Mesodermal cell (in vitro differentiated cells): ENCODE measurements around the gene COL20A1.

Experiments used
- H3K27ac ChIP-seq: 2 replicates; pipeline ENCODE4 v1.7.0; 2013; ENCODE audit warnings: mild to moderate bottlenecking, low read depth, low read length, moderate library complexity; ENCODE audit not compliant: severe bottlenecking
- H3K36me3 ChIP-seq: 2 replicates; pipeline ENCODE4 v1.7.1; 2013; ENCODE audit warnings: mild to moderate bottlenecking, low read length, moderate library complexity; ENCODE audit not compliant: control insufficient read depth, insufficient read depth
- H3K4me1 ChIP-seq: one replicate; pipeline ENCODE4 v1.7.1; 2013; ENCODE audit warnings: mild to moderate bottlenecking, low read length; ENCODE audit not compliant: insufficient read depth, control insufficient read depth, poor library complexity, severe bottlenecking
- H3K4me3 ChIP-seq: 2 replicates; pipeline ENCODE4 v1.7.0; 2013; ENCODE audit warnings: low read length, control low read depth, mild to moderate bottlenecking; ENCODE audit not compliant: insufficient read depth, poor library complexity, severe bottlenecking; ENCODE audit errors: extremely low read depth
- H3K9me3 ChIP-seq: 2 replicates; pipeline ENCODE4 v1.7.1; 2013; ENCODE audit warnings: mild to moderate bottlenecking, low read length, moderate library complexity; ENCODE audit not compliant: control insufficient read depth
- WGBS, 2 experiments: methylation state at CpG; one replicate each; pipeline ENCODE4 v1.1.5; 2013; ENCODE audit warnings: missing lambda C conversion rate in 2 of 2; ENCODE audit not compliant: insufficient coverage in 2 of 2; 5-methylcytosine and 5-hydroxymethylcytosine counted together

The COL20A1 gene

DNA sequence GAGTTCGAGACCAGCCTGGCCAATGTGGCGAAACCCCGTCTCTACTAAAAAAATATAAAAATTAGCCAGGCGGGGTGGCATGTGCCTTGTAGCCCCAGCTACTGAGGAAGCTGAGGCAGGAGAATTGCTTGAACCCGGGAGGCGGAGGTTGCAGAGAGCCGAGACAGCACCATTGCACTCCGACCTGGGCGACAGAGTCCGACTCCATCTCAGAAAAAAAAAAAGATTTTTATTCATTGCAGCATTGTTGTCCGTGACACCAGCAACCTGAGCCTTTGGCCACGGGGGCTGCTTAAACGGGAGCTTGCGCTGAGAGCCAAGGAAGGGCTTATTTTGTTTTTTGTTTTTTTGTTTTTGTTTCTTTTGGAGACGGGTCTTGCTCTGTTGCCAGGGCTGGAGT, 13.1 kb upstream of the COL20A1 start:
- H3K36me3 ChIP-seq: peaks cover 99% of the 10 kb centered on the region
- WGBS, 2 experiments: 92 to 98% methylated on average over 10 to 15 of the region's 15 CpGs
- no peak overlapping the region for H3K4me3 ChIP-seq
- H3K27ac ChIP-seq: no peak overlapping the region
- H3K9me3 ChIP-seq: no peaks in the 10 kb centered on the region
- H3K4me1 ChIP-seq: no peaks in the 10 kb centered on the region

DNA sequence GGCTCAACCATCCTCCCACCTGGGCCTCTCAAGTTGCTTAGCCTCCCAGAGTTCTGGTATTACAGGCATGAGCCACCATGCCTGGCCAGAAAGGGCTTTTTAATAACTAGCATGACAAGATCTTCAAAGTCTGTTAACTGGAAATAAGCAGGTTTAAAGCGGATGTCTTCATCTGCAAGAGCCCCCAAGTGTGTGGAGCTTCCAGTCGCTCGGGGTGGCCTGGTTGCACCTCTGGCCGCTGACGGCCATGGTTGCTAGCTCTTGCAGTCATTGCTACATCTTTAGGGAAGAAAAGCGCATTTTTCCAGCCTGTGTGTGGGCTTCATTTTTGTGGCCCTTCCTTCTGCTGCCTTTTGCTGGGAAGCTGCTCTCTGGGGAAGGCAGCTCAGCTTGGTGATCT, 12.6 kb upstream of the COL20A1 start:
- 76 to 88% methylated on average over 6 of the region's 6 CpGs for WGBS, 2 experiments
- no peaks in the 10 kb centered on the region for H3K4me1 ChIP-seq

DNA sequence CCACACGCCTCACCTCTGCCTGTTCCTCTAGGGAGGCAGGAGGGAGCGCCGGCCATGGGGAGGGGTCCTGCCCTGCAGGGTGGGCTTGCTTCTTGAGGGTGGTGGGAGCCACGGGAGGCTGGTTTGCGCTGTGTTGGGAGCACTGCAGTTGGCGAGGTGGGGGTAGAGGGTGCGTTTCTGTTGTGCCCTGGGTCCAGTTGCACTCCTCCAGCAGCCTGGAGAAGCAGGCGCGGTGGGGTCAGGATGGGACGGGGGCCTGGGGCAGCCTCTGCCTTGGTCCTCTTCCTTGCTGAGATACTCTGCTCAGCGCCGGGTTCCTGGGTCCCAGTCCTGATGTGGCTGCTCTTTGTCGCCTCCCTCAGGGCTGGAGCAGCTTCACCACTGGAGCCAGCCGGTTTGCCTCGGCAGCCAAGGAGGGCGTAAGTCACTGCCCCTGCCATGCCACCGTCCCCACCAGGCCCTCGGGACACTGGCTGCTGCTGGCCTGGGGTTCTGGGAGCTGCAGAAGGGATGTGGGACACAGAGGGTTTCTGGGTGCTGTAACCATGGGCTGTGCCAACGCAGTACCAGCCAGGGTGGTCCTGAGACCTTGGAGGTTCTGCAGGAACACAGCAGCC, 11.9 kb upstream of the COL20A1 start:
- 83 to 85% methylated on average over 15 to 18 of the region's 19 CpGs for WGBS, 2 experiments
- Histone ChIP-seq H3K9me3 (no peaks in the 10 kb centered on the region), H3K27ac (no peak overlapping the region), H3K36me3 (peaks cover 99% of the 10 kb centered on the region), H3K4me3 (no peak overlapping the region), H3K4me1 (no peaks in the 10 kb centered on the region)

More for the DNA sequence above, 12.6 kb upstream of the COL20A1 start:
- no peaks in the 10 kb centered on the region for H3K9me3 ChIP-seq
- no peak overlapping the region for H3K27ac ChIP-seq
- H3K4me3 ChIP-seq: no peak overlapping the region
- peaks cover 99% of the 10 kb centered on the region for H3K36me3 ChIP-seq

DNA sequence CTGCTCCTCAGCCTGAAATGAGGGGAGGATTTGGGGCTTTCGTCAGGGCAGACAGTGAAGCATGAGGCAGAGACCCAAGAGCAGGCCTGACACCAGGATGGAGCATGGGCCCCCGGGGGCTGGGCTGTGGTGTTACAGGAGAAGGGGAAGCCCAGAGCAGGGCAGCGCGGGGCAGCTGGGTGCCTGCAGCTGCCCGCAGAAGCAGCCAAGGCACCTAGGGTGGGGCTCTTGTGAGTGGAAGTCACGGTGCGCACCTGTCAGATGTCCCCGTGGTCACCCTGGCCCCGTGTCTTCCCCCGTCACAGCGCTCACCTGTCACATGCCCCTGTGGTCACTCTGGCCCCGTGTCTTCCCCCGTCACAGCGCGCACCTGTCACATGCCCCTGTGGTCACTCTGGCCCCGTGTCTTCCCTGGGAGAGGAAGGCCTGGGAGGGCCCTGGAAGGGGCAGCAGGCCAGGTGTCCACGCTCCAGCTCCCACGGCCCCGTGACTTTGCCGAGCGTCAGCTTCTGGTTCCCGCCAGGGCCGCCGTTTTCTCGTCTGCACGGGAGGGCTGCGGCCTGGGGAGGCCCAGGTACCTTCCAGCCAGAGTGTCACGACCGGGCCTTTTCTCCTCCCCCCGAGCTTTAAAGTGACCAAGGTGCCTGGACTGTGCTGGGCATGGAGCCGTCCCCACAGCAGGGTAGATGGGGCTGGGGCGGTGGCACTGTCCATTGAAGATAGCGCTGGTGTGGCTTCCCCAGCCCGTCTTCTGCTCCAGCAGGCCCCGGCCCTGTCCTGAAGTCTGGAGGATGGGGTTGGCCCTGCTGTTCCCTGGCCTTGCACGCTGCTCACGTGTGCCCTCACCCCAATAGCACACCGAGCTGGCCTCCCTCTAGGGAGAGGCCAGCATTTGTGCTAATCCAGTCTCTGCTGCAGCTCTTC, 11.0 kb upstream of the COL20A1 start:
- WGBS, 2 experiments: 93 to 94% methylated on average over 37 of the region's 38 CpGs
- Histone ChIP-seq H3K4me1 (no peaks in the 10 kb centered on the region), H3K4me3 (no peak overlapping the region), H3K9me3 (no peaks in the 10 kb centered on the region), H3K27ac (no peak overlapping the region), H3K36me3 (peaks cover 94% of the 10 kb centered on the region)

DNA sequence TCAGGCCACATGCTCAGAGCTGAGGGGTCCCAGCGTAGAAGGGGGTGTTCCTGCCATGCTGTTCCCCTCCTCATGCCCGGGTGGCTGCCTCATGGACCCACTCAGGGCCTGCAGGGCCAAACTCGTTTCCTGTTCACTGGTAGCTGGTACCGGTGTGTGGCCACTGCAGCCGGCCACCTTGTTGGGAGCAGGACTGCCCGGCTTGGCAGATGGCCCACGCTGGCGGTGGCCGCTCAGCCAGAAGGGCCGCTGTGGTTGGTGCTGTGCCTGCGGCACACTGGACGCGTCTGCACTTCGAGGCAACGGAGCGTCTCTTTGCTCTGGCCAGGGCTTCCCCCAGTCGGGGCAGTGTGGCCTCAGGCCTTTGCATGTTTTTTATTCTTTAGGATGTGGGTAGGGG, 10.0 kb upstream of the COL20A1 start:
- H3K4me3 ChIP-seq: no peak overlapping the region
- no peak overlapping the region for H3K27ac ChIP-seq
- H3K4me1 ChIP-seq: no peaks in the 10 kb centered on the region
- H3K9me3 ChIP-seq: no peaks in the 10 kb centered on the region
- peaks cover 93% of the 10 kb centered on the region for H3K36me3 ChIP-seq
- WGBS, 2 experiments: 97 to 99% methylated on average over 16 to 17 of the region's 17 CpGs

DNA sequence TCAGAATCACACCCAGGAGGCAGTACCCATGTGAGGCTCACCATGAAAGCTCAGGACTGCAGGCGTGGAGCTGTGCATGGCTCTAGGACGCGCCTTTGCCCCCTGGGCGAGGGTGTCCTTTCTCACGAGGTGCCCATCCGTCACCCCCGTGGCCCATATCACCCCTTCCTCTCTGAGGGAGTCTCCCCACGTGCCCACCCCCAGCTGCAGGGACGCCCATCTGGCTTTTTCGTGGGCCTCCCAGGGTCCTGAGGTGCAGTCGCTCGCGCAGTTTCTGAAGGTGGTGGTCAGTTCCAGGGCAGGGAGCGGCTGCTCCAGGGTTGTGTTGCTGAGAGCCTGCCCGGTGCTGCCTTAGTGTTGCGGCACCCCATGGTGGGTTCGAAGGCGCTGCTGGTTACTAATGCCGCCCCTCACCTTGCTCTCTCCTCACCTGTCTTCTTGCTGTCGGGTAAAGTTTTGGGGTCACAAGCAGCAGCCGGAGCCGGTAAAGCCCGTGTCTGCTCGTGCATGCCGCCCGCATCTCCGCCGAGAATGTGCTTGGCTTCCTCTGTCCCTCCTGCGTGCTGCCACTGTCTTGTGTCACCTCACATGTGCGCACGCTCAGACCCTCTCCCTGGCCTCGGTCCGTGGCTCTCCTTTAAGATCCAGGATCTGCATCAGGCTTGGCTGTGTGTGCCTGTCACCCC, 9.4 kb upstream of the COL20A1 start:
- Histone ChIP-seq H3K4me1 (no peaks in the 10 kb centered on the region), H3K9me3 (no peaks in the 10 kb centered on the region), H3K27ac (no peak overlapping the region), H3K4me3 (no peak overlapping the region), H3K36me3 (peaks cover 93% of the 10 kb centered on the region)
- WGBS, 2 experiments: 93 to 94% methylated on average over 31 to 33 of the region's 33 CpGs

DNA sequence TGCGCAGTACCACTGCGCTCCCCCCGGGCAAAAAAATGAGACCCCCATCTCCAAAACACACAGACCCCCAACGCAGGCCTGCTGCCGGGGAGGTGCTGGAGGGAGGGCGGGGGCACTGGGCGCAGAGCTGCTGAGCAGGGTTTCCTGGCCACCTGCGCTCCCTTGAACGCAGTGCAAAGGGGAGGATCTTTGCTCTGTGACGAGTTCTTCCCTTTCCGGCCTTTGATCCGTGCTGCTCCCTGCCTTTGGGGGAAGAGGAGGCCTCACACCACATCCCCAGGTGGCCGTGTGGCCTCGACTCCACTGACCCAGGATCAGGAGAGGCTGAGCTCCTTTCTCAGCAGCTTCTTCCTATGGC, 8.9 kb upstream of the COL20A1 start:
- no peak overlapping the region for H3K27ac ChIP-seq
- no peaks in the 10 kb centered on the region for H3K9me3 ChIP-seq
- no peak overlapping the region for H3K4me3 ChIP-seq
- peaks cover 93% of the 10 kb centered on the region for H3K36me3 ChIP-seq
- no peaks in the 10 kb centered on the region for H3K4me1 ChIP-seq
- WGBS, 2 experiments: 84% methylated on average over 8 to 9 of the region's 14 CpGs

DNA sequence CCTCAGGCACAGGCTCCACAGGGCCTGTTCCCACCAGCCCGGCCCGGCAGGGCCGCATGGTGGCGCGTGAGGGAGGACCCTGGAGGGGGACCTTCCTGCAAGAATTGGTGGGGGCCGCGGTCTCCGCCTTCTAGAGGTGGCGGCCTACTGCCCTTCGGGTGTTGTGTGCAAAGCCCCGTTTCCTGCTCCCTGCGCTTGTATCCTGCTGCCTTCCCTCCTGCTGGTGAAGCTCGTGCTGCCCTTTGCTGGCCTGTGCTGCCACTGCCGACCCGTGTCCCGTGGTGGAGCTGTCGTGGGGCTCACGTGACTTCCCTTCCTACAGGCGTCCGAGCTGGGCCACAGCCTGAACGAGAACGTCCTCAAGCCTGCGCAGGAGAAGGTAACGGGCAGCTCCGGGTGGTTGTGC, 8.4 kb upstream of the COL20A1 start:
- H3K4me3 ChIP-seq: no peak overlapping the region
- 92 to 95% methylated on average over 21 to 25 of the region's 25 CpGs for WGBS, 2 experiments
- no peaks in the 10 kb centered on the region for H3K9me3 ChIP-seq
- H3K27ac ChIP-seq: no peak overlapping the region
- H3K4me1 ChIP-seq: no peaks in the 10 kb centered on the region
- H3K36me3 ChIP-seq: peaks cover 90% of the 10 kb centered on the region

DNA sequence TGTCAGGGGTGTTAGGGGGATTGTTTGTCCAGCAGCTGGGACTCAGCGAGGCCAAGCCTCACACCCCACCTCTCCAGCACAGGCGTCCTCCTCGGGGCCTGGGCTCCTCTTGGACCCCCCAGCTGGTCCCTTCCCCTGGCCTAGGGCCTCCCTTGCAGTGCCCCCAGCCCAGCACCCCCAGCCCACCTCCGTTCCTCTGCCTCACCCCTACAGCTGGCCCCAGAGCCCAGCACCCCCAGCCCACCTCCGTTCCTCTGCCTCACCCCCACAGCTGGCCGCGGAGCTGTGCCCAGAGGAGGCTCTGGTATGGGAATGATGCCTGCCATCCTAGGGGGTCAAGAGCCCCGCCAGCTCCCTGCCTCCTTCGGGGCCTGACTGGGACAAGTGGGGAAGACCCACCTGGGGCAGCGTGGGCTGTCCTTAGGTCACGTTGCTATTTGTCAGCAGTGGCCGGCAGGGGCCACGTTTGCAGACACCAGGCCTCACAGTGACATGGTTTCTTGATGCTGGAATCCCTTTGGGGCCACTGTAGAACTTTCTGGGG, 7.9 kb upstream of the COL20A1 start:
- H3K36me3 ChIP-seq: peaks cover 85% of the 10 kb centered on the region
- no peak overlapping the region for H3K4me3 ChIP-seq
- no peaks in the 10 kb centered on the region for H3K4me1 ChIP-seq
- no peak overlapping the region for H3K27ac ChIP-seq
- WGBS, 2 experiments: 96% methylated on average over 6 to 7 of the region's 13 CpGs
- no peaks in the 10 kb centered on the region for H3K9me3 ChIP-seq

DNA sequence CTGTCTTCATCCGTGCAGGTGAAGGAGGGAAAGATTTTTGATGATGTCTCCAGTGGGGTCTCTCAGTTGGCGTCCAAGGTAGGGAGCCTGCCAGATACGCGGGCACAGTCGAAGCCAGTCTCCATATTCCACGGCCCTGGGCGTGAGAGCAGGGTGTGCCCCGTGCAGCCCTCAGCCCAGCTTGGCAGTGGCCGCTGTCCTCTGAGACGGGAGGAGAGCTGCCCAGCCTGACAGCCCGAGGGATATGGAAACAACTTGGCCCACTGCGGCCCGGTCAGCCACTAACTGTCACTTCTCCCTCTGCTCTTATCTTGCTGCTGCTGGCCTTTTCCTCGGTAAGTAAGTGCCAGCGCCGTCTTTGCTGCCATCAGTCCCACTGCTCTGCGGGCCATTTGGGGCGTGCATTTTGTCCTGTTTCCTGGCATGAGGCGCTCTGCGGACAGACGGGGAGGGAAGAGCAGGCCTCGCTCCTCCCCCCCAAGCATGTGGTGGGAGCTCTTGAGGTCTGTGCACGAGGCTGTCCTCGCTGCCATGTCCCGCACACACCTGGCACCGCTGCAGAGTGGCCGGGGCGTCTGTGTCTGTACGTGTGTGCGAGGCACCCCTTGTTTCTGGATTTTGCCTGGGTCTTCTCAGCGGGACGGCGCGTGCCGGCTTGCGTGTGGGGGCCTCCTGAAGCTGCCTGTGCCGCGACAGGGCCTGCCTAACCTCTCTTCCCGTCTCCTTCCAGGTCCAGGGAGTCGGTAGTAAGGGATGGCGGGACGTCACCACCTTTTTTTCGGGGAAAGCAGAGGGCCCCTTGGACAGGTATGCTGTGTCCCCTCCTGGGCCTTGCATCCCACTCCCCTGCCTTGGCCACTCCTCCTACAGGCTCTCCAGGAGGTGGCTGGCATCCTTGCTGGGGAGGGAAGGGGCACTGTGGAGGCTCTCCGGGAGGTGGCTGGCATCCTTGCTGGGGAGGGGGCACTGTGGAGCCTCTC, 7.1 kb upstream of the COL20A1 start:
- H3K36me3 ChIP-seq: peaks cover 76% of the 10 kb centered on the region
- H3K9me3 ChIP-seq: no peaks in the 10 kb centered on the region
- no peak overlapping the region for H3K27ac ChIP-seq
- no peak overlapping the region for H3K4me3 ChIP-seq
- WGBS, 2 experiments: 95 to 97% methylated on average over 39 to 42 of the region's 44 CpGs
- H3K4me1 ChIP-seq: no peaks in the 10 kb centered on the region
